DND-41 (cell line): Measurements from ENCODE around the gene SPSB1.

Source experiments
- ATAC-seq: fragments of 200-7000 bp; cut with Tn5 transposase; 3 replicates; pipeline ENCODE4 v1.9.1; 2021; ENCODE audit warnings: low read depth; ENCODE audit not compliant: insufficient read depth
- DNase-seq: peaks from one replicate; pipeline ENCODE4 v3.0.0-alpha.2; 2020
- H2AFZ ChIP-seq: 2 replicates; pipeline ENCODE4 v1.6.0; 2012; ENCODE audit warnings: low read depth, low read length
- H3K27ac ChIP-seq: 2 replicates; pipeline ENCODE4 v1.5.1; 2012; ENCODE audit warnings: low read length, inconsistent platforms
- H3K27me3 ChIP-seq: fragments of 200-600 bp; sonication (generic); 2 replicates; pipeline ENCODE4 v1.6.0; 2012; ENCODE audit warnings: low read length, mild to moderate bottlenecking, inconsistent platforms; ENCODE audit not compliant: insufficient read depth, poor library complexity
- H3K36me3 ChIP-seq: 2 replicates; pipeline ENCODE4 v1.5.1; 2012; ENCODE audit warnings: low read length, inconsistent platforms; ENCODE audit not compliant: insufficient read depth
- H3K4me1 ChIP-seq: 2 replicates; pipeline ENCODE4 v1.5.1; 2012; ENCODE audit warnings: mild to moderate bottlenecking, low read length; ENCODE audit not compliant: insufficient read depth
- H3K4me2 ChIP-seq: 2 replicates; pipeline ENCODE4 v1.6.0; 2012; ENCODE audit warnings: mild to moderate bottlenecking, moderate library complexity, low read length, inconsistent platforms; ENCODE audit not compliant: insufficient read depth
- H3K4me3 ChIP-seq, 2 experiments: fragments of 200-600 bp in 1 of 2; shearing (Covaris generic) in 1 of 2; 2 replicates each; pipeline ENCODE4 v1.5.1; 2012 to 2016; ENCODE audit warnings: inconsistent platforms in 2 of 2, low read length in 2 of 2, mild to moderate bottlenecking in 2 of 2, low read depth in 1 of 2, moderate library complexity in 1 of 2
- H3K79me2 ChIP-seq: 2 replicates; pipeline ENCODE4 v1.6.0; 2012; ENCODE audit warnings: low read length, inconsistent platforms; ENCODE audit not compliant: insufficient read depth
- H3K9ac ChIP-seq: 2 replicates; pipeline ENCODE4 v1.6.0; 2012; ENCODE audit warnings: low read depth, mild to moderate bottlenecking, inconsistent platforms, low read length, moderate library complexity
- H3K9me3 ChIP-seq: 2 replicates; pipeline ENCODE4 v1.5.1; 2012; ENCODE audit warnings: low read length, moderate library complexity, mild to moderate bottlenecking, inconsistent platforms; ENCODE audit not compliant: insufficient read depth, severe bottlenecking
- H4K20me1 ChIP-seq: 2 replicates; pipeline ENCODE4 v1.6.0; 2012; ENCODE audit warnings: low read length; ENCODE audit not compliant: insufficient read depth
- EZH2 ChIP-seq: IDR thresholded peaks from 3 replicates; pipeline ENCODE4 v1.6.1; 2012; ENCODE audit warnings: borderline replicate concordance, low read depth, mild to moderate bottlenecking, moderate library complexity, low read length, inconsistent platforms; ENCODE audit not compliant: severe bottlenecking
- TF ChIP-seq, protein P1 (sequence below): IDR thresholded peaks from 2 replicates; pipeline ENCODE4 v1.5.1; 2012; ENCODE audit warnings: borderline replicate concordance, low read length, moderate library complexity, mild to moderate bottlenecking; ENCODE audit not compliant: poor library complexity, severe bottlenecking; ENCODE audit errors: extremely low read depth

Gene SPSB1

DNA sequence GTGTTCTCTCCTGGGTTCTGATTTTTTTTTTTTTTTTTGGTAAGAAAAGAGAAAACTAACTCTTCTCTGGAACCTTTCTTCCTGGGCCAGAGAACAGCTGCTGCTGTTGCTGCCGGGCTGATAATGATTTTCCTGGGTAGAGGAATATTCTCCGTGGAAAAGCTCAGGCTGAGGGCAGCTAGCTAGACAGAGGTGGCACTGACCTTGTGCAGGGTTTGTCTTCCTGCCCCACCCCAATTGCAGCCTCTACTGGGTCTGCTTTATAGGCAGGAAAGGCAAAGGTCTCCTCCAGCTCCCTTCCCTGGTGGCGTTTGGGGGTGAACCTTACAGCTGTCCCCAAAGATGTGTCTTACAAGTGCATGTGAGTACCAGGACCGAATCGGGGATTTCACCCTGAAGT is 79.3 kb downstream of the SPSB1 start:
- Histone ChIP-seq H3K27ac (no peak overlapping the region), H3K4me1 (peaks cover 4% of the 10 kb centered on the region; the same call in 1 of the 2 replicates), H3K27me3 (no peaks in the 10 kb centered on the region)

DNA sequence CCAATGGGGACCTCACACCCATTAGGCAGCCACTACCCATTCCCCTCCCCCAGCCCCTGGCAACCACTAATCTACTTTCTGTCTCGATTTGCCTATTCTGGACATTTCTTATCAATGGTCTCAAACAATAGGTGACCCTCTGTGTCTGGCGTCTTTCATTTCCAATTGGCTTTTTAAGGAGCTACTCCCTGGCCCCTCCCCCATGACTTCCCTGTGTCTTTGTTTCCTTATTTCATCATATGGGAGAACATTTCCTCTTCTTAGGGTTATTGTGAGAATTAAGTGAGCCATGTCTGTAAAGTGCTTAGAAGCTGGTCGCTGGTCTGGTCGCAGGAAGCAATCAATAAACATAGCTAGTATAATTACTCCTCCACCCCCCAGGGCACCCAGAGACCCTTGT is 80.9 kb downstream of the SPSB1 start:
- DNase-seq = no peak
- TF ChIP-seq, protein P1, sequence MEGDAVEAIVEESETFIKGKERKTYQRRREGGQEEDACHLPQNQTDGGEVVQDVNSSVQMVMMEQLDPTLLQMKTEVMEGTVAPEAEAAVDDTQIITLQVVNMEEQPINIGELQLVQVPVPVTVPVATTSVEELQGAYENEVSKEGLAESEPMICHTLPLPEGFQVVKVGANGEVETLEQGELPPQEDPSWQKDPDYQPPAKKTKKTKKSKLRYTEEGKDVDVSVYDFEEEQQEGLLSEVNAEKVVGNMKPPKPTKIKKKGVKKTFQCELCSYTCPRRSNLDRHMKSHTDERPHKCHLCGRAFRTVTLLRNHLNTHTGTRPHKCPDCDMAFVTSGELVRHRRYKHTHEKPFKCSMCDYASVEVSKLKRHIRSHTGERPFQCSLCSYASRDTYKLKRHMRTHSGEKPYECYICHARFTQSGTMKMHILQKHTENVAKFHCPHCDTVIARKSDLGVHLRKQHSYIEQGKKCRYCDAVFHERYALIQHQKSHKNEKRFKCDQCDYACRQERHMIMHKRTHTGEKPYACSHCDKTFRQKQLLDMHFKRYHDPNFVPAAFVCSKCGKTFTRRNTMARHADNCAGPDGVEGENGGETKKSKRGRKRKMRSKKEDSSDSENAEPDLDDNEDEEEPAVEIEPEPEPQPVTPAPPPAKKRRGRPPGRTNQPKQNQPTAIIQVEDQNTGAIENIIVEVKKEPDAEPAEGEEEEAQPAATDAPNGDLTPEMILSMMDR = no peak
- no peak for TF ChIP-seq EZH2
- H3K36me3 ChIP-seq = peaks cover 22% of the 10 kb centered on the region

More for the DNA sequence above, 79.3 kb downstream of the SPSB1 start:
- DNase-seq (no peak), ATAC-seq (no peak)
- Histone ChIP-seq H2AFZ (no peak overlapping the region), H3K9ac (no peak overlapping the region), H3K4me3 (no peak overlapping the region), H3K4me2 (no peak overlapping the region), H3K36me3 (peaks cover 37% of the 10 kb centered on the region), H3K9me3 (no peaks in the 10 kb centered on the region), H4K20me1 (peaks cover 42% of the 10 kb centered on the region), H3K79me2 (peaks cover 18% of the 10 kb centered on the region)
- TF ChIP-seq, protein P1 = no peak
- no peak for TF ChIP-seq EZH2

DNA sequence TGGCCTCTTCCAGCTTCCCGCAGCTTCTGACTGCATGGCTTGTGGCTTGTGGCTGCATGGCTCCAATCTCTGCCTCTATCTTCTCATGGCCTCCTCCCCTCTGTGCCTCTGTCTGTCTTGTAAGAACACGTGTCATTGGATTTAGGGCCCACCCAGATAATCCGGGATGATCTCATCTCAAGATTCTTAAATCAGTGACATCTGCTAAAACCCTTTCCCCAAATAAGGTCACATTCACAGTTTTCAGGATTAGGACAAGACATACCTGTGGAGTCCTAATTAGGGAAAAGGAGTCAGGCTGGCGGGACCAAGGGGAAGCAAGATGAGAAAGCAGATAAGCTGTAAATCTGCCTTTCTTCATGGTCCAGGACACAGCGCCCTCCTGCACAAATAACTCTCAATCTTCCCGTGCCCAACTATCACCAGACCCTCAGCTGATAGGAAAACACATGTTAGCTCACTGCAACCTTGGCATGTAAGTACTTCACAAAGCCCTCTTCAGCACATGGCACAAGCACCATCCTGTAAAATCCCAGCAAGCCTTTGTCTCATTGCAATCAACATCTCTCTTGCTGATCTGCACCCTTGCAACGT is 82.2 kb downstream of the SPSB1 start:
- Histone ChIP-seq H3K27ac (no peak overlapping the region), H3K9ac (no peak overlapping the region), H3K79me2 (no peaks in the 10 kb centered on the region), H3K9me3 (no peaks in the 10 kb centered on the region), H3K4me2 (no peak overlapping the region), H3K4me1 (no peaks in the 10 kb centered on the region), H2AFZ (no peak overlapping the region), H3K4me3 (no peak overlapping the region), H4K20me1 (peaks cover 14% of the 10 kb centered on the region), H3K27me3 (no peaks in the 10 kb centered on the region), H3K36me3 (peaks cover 11% of the 10 kb centered on the region)
- DNase-seq (no peak), ATAC-seq (no peak)
- no peak for TF ChIP-seq EZH2

More for the DNA sequence above, 80.9 kb downstream of the SPSB1 start:
- Histone ChIP-seq H3K4me2 (no peak overlapping the region), H3K4me3 (no peak overlapping the region), H3K27me3 (no peaks in the 10 kb centered on the region), H3K9me3 (no peaks in the 10 kb centered on the region), H3K4me1 (no peaks in the 10 kb centered on the region), H2AFZ (no peak overlapping the region), H4K20me1 (peaks cover 25% of the 10 kb centered on the region), H3K27ac (no peak overlapping the region), H3K9ac (no peak overlapping the region), H3K79me2 (0 out of 2 replicates have a peak, but pooled peaks cover 4% of the 10 kb centered on the region)
- no peak for ATAC-seq

DNA sequence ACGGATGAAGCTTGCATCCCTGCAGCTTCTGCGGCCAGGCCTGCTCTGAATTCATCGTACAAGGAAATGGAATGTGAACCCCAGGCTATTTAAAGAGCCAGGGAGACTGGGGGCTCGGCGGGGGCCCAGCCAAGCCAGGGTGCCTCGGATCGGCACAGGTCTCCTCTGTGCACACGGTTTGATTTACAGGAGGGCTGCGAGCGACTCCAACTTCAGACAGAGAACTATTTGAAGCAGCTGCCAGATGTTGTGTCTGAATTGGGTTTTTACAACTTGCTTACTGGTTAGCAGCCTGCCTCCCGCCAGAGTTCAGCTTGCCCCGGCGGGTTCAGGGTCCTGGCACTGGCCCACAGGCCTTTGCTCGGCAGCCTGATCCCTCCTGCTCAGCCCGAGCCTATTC is 83.2 kb downstream of the SPSB1 start:
- Histone ChIP-seq H3K4me1 (no peaks in the 10 kb centered on the region), H3K27me3 (no peaks in the 10 kb centered on the region), H2AFZ (no peak overlapping the region), H3K79me2 (no peaks in the 10 kb centered on the region), H3K9ac (no peak overlapping the region), H3K4me3 (no peak overlapping the region), H3K9me3 (no peaks in the 10 kb centered on the region), H4K20me1 (peaks cover 7% of the 10 kb centered on the region; the same call in 1 of the 2 replicates), H3K4me2 (no peak overlapping the region), H3K36me3 (peaks cover 4% of the 10 kb centered on the region; the same call in 1 of the 2 replicates), H3K27ac (no peak overlapping the region)
- DNase-seq = no peak
- TF ChIP-seq EZH2 = no peak
- TF ChIP-seq, protein P1 = no peak
- no peak for ATAC-seq
